Right lobe of liver (tissue), 6 donors: ENCODE measurements around the gene BRSK1. TPM values are rescaled to one million over a fixed set of nuclear protein-coding genes. Genes with fewer than 3 reads are reported as not detected.

Source experiments
- ATAC-seq, 4 donors: fragments of 200-7000 bp; cut with Tn5 transposase; one replicate each; pipeline ENCODE4 v1.9.1; 2020; ENCODE audit warnings: mild to moderate bottlenecking in 4 of 4, moderate library complexity in 4 of 4
- DNase-seq, 3 donors: peaks; one replicate each; pipeline ENCODE4 v3.0.0-alpha.2; 2020
- H3K27ac ChIP-seq, 3 donors: fragments of 200-600 bp; one replicate each; pipeline ENCODE4 v1.8.0; 2022
- H3K27me3 ChIP-seq, 2 donors: fragments of 200-600 bp; one replicate each; pipeline ENCODE4 v1.8.0; 2022
- H3K36me3 ChIP-seq, 4 donors: fragments of 200-600 bp; sonication (generic) in 1 of 4; one replicate each; pipeline versions ENCODE4 v1.5.1 to v1.8.0; 2017 to 2022; ENCODE audit warnings: control low read depth in 1 of 4
- H3K4me1 ChIP-seq, 4 donors: fragments of 200-600 bp; sonication (generic) in 1 of 4; one replicate each; pipeline versions ENCODE4 v1.5.1 to v1.8.0; 2017 to 2022; ENCODE audit warnings: control low read depth in 1 of 4
- H3K4me3 ChIP-seq, 3 donors: fragments of 200-600 bp; one replicate each; pipeline ENCODE4 v1.8.0; 2022
- H3K9me3 ChIP-seq, 4 donors: fragments of 200-600 bp; sonication (generic) in 1 of 4; one replicate each; pipeline versions ENCODE4 v1.5.1 to v1.8.0; 2017 to 2022; ENCODE audit warnings: control low read depth in 1 of 4
- CTCF ChIP-seq, 4 donors: fragments of 200-600 bp in 3 of 4; fragments of 450-650 bp in 1 of 4; IDR thresholded peaks; one replicate each; pipeline versions ENCODE4 v1.5.1 to v1.8.0; 2016 to 2022; ENCODE audit warnings: antibody characterized with exemption in 4 of 4, mild to moderate bottlenecking in 2 of 4
- POLR2A ChIP-seq: fragments of 450-650 bp; IDR thresholded peaks from one replicate; pipeline ENCODE4 v1.6.1; 2017; ENCODE audit warnings: antibody characterized with exemption, mild to moderate bottlenecking
- WGBS: methylation state at CpG from one replicate; pipeline ENCODE4 v1.1.6; 2018; ENCODE audit warnings: low coverage, low lambda C conversion rate; ENCODE audit not compliant: insufficient coverage; ENCODE audit errors: missing lambda C conversion rate; 5-methylcytosine and 5-hydroxymethylcytosine counted together
- intact Hi-C, 2 donors: fragments of 100-400 bp; cut with DNase I; formaldehyde crosslinking; loops; one replicate each; pipeline versions ENCODE4 v1.11.2 to v1.14.1; 2022
- total RNA-seq, 6 experiments: library from RNA; depleted of rRNA in 2 of 6; stranded (reverse); fragments of >200 nt in 2 of 6; fragmentation: NEBNext Ultra II Directional in 3 of 6; extraction: Animal tissue kit (Norgen Biotek cat#: 25700) in 3 of 6; gene quantifications; one replicate each; pipeline versions ENCODE4 v1.1.0 to v1.2.4, GENCODE V29; 2016 to 2023
- donor health status: DM: no; HTN: yes; CAD: no.
- donor health status: DM: no; HTN: no; CAD: no.
- donor health status: DM: no; HTN: no; CAD: no.
- donor health status: DM: no; HTN: yes; CAD: no.
- donor health status: DM: no; HTN: yes; CAD: no.

Gene BRSK1
- total RNA-seq, 6 experiments from 2014 or later, result 0.20 to 0.29 (median 0.24) TPM; not detected in 3

GRCh38 chr19:55258828-55259539, 24.8 kb upstream of the BRSK1 start, which contains the start of gene PPP6R1:
Gene PPP6R1, minus strand, starts transcription at chr19:55259017. Its CDS starts 11,914 bp downstream, at chr19:55247103.
- Histone ChIP-seq H3K4me3 (peak within 1 kb of the TSS; percentile 85 to 96 (median 94)), H3K9me3 (peaks cover 0 to 2% (median 0%) of the 10 kb centered on the region in 4 donors), H3K36me3 (no peaks in the 10 kb centered on the region), H3K4me1 (peaks cover 0 to 28% (median 14%) of the 10 kb centered on the region in 4 donors), H3K27me3 (no peaks in the 10 kb centered on the region), H3K27ac (peak within 1 kb of the TSS; percentile 77 to 88 (median 86))
- peak; percentile 97 to 99 (median 99) for DNase-seq
- 0% methylated on average over 6 of the region's 76 CpGs for WGBS
- intact Hi-C loops, result loop anchor here in 1 of 2 donors (10.0 kb wide), 1 partner anchor 64 kb away; no protein-coding TSS in a partner anchor
- TF ChIP-seq CTCF (IDR thresholded peaks at IDR 0.05) (no peak), POLR2A (peak; percentile 90)
- ATAC-seq, result peak; percentile 90 to 94 (median 92)

- peak in 2 of 3 donors; percentile 53 to 56 for DNase-seq
- Histone ChIP-seq H3K4me3 (peak overlapping the region; percentile 85 to 96 (median 94)), H3K36me3 (no peaks in the 10 kb centered on the region), H3K4me1 (peaks cover 0 to 28% (median 14%) of the 10 kb centered on the region in 4 donors), H3K9me3 (peaks cover 0 to 2% (median 0%) of the 10 kb centered on the region in 4 donors), H3K27me3 (no peaks in the 10 kb centered on the region), H3K27ac (peak overlapping the region; percentile 72 to 88 (median 77))
- no peak for ATAC-seq
- TF ChIP-seq POLR2A, result no peak
- 50% methylated on average over 29 of the region's 29 CpGs for WGBS
- intact Hi-C loops, result loop anchor here in 1 of 2 donors (10.0 kb wide), 1 partner anchor 65 kb away; no protein-coding TSS in a partner anchor
Measured at GRCh38 chr19:55259540-55260210, 24.1 kb upstream of the BRSK1 start.

- Histone ChIP-seq H3K9me3 (peaks cover 0 to 2% (median 0%) of the 10 kb centered on the region in 4 donors), H3K36me3 (no peaks in the 10 kb centered on the region), H3K27me3 (no peaks in the 10 kb centered on the region), H3K4me1 (peaks cover 0 to 15% (median 6%) of the 10 kb centered on the region in 4 donors), H3K27ac (no peak overlapping the region), H3K4me3 (no peak overlapping the region)
- WGBS, result 89% methylated on average over 3 of the region's 13 CpGs
- intact Hi-C loops, result no loop called here
- TF ChIP-seq CTCF (IDR thresholded peaks at IDR 0.05) (no peak), POLR2A (no peak)
- no peak for DNase-seq
- no peak for ATAC-seq
Measured at GRCh38 chr19:55261671-55262126, 22.1 kb upstream of the BRSK1 start.

GRCh38 chr19:55262359-55262758, 21.4 kb upstream of the BRSK1 start:
- no peak overlapping the region for H3K4me3 ChIP-seq
- H3K27ac ChIP-seq, result no peak overlapping the region
- intact Hi-C loops, result no loop called here
- 86% methylated on average over 1 of the region's 9 CpGs for WGBS
- peaks cover 0 to 9% (median 4%) of the 10 kb centered on the region in 4 donors for H3K4me1 ChIP-seq
- TF ChIP-seq POLR2A (no peak), CTCF (IDR thresholded peaks at IDR 0.05) (no peak)
- H3K36me3 ChIP-seq, result no peaks in the 10 kb centered on the region
- no peaks in the 10 kb centered on the region for H3K27me3 ChIP-seq
- ATAC-seq (no peak), DNase-seq (no peak)
- H3K9me3 ChIP-seq, result peaks cover 0 to 2% (median 0%) of the 10 kb centered on the region in 4 donors
